H1 (cell line): ENCODE data around the gene GPSM3. TPM values are rescaled to one million over a fixed set of nuclear protein-coding genes. Genes with fewer than 3 reads are reported as not detected.

Experiments
- CTCF ChIA-PET: fragments of 300-600 bp; sonication (Branson Sonifier 250); formaldehyde crosslinking; loops from one replicate; lab custom pipeline; 2021; ENCODE audit not compliant: partially characterized antibody; lab: Charles Lee
- POLR2A ChIA-PET: fragments of 300-600 bp; sonication (Branson Sonifier 250); formaldehyde crosslinking; loops from one replicate; lab custom pipeline; 2021; ENCODE audit warnings: inconsistent platforms; ENCODE audit not compliant: partially characterized antibody; lab: Charles Lee
- DNase-seq, 2 experiments: peaks; one replicate each; pipeline versions ENCODE4 v3.0.0 to v3.0.0-alpha.2; 2010 to 2022; ENCODE audit warnings: low spot score in 2 of 2, low read depth in 1 of 2, mixed read lengths in 1 of 2
- FAIRE-seq: peaks from 2 replicates; lab custom pipeline; 2011; peaks lifted over from hg19 to GRCh38; lab: Jason Lieb, UNC
- H2AFZ ChIP-seq: 2 replicates; pipeline ENCODE4 v1.8.1; 2012; ENCODE audit warnings: low read length, inconsistent platforms
- H2AK5ac ChIP-seq: 2 replicates; pipeline ENCODE4 v1.6.1; 2013; ENCODE audit warnings: low read depth, low read length
- H2BK120ac ChIP-seq: replicated peaks from 2 replicates; pipeline ENCODE3; 2013; ENCODE audit warnings: low read depth, low read length, inconsistent platforms
- H2BK12ac ChIP-seq: 2 replicates; pipeline ENCODE4 v1.6.1; 2013; ENCODE audit warnings: low read depth, low read length
- H2BK15ac ChIP-seq: 2 replicates; pipeline ENCODE4 v1.6.1; 2013; ENCODE audit warnings: low read length
- H2BK20ac ChIP-seq: 2 replicates; pipeline ENCODE4 v1.6.1; 2013; ENCODE audit warnings: low read length
- H2BK5ac ChIP-seq: 2 replicates; pipeline ENCODE4 v1.6.1; 2013; ENCODE audit warnings: low read depth, low read length
- H3K14ac ChIP-seq: 2 replicates; pipeline ENCODE4 v1.6.1; 2013; ENCODE audit warnings: inconsistent platforms; ENCODE audit not compliant: insufficient read length
- H3K18ac ChIP-seq: 2 replicates; pipeline ENCODE4 v1.6.1; 2013; ENCODE audit warnings: low read length; ENCODE audit errors: extremely low read depth
- H3K23ac ChIP-seq: 2 replicates; pipeline ENCODE4 v1.6.1; 2013; ENCODE audit warnings: inconsistent platforms; ENCODE audit not compliant: insufficient read length
- H3K23me2 ChIP-seq: 2 replicates; pipeline ENCODE4 v1.6.1; 2013; ENCODE audit warnings: low read depth, low read length
- H3K27ac ChIP-seq: 2 replicates; pipeline ENCODE4 v1.6.1; 2011; ENCODE audit warnings: low read depth, low read length, inconsistent platforms
- H3K27me3 ChIP-seq, 4 experiments: replicated peaks in 1 of 4; 1 replicate in 1 of 4; 2 replicates in 3 of 4; pipeline versions ENCODE4 v1.6.1 to v1.8.1; 2011 to 2013; ENCODE audit warnings: low read length in 3 of 4, mild to moderate bottlenecking in 3 of 4, inconsistent platforms in 2 of 4, mixed read lengths in 2 of 4, moderate library complexity in 1 of 4; ENCODE audit not compliant: control insufficient read depth in 3 of 4, insufficient read depth in 3 of 4; ENCODE audit errors: extremely low read depth in 1 of 4
- H3K36me3 ChIP-seq, 4 experiments: 2 replicates each; pipeline versions ENCODE4 v1.6.1 to v1.8.1; 2011 to 2013; ENCODE audit warnings: mild to moderate bottlenecking in 4 of 4, low read length in 3 of 4, moderate library complexity in 2 of 4, control low read depth in 1 of 4, inconsistent platforms in 1 of 4; ENCODE audit not compliant: insufficient read depth in 4 of 4, control insufficient read depth in 2 of 4
- H3K4ac ChIP-seq: replicated peaks from 2 replicates; pipeline ENCODE3; 2013; ENCODE audit warnings: low read length, low read depth, mixed read lengths, inconsistent platforms; ENCODE audit not compliant: insufficient read length
- H3K4me1 ChIP-seq, 4 experiments: replicated peaks in 1 of 4; 1 replicate in 1 of 4; 2 replicates in 3 of 4; pipeline versions ENCODE4 v1.6.1 to v1.8.1; 2011 to 2013; ENCODE audit warnings: low read length in 3 of 4, inconsistent platforms in 2 of 4, mixed read lengths in 1 of 4; ENCODE audit not compliant: insufficient read depth in 4 of 4, control insufficient read depth in 3 of 4
- H3K4me2 ChIP-seq, 2 experiments: 2 replicates each; pipeline versions ENCODE4 v1.6.1 to v1.8.1; 2011 to 2013; ENCODE audit warnings: low read depth in 2 of 2, low read length in 2 of 2, control low read depth in 1 of 2, inconsistent platforms in 1 of 2, mild to moderate bottlenecking in 1 of 2; ENCODE audit not compliant: insufficient read depth in 1 of 2
- H3K4me3 ChIP-seq, 4 experiments: fragments of 200-600, 300-600 bp in 1 of 4; sonication (generic), shearing (Covaris generic), sonication (Bioruptor Twin) in 1 of 4; 2 replicates each; pipeline versions ENCODE4 v1.5.1 to v1.8.1; 2011 to 2016; ENCODE audit warnings: low read length in 4 of 4, low read depth in 3 of 4, control low read depth in 2 of 4, inconsistent platforms in 2 of 4, mild to moderate bottlenecking in 2 of 4, mixed read lengths in 1 of 4, moderate library complexity in 1 of 4; ENCODE audit not compliant: insufficient read depth in 2 of 4; ENCODE audit errors: extremely low read depth in 1 of 4
- H3K56ac ChIP-seq: replicated peaks from 2 replicates; pipeline ENCODE3; 2013; ENCODE audit warnings: low read depth, mild to moderate bottlenecking, mixed read lengths, low read length, inconsistent platforms; ENCODE audit not compliant: insufficient read length
- H3K79me1 ChIP-seq: 2 replicates; pipeline ENCODE4 v1.6.1; 2013; ENCODE audit warnings: low read depth, low read length, control low read depth
- H3K79me2 ChIP-seq, 2 experiments: 2 replicates each; pipeline versions ENCODE4 v1.6.1 to v1.8.1; 2012 to 2013; ENCODE audit warnings: low read length in 2 of 2, mild to moderate bottlenecking in 2 of 2, inconsistent platforms in 1 of 2; ENCODE audit not compliant: insufficient read depth in 2 of 2, control insufficient read depth in 1 of 2
- H3K9ac ChIP-seq, 4 experiments: replicated peaks in 1 of 4; 1 replicate in 1 of 4; 2 replicates in 3 of 4; pipeline versions ENCODE4 v1.6.1 to v1.8.1; 2011 to 2013; ENCODE audit warnings: low read depth in 3 of 4, low read length in 3 of 4, control low read depth in 2 of 4, mild to moderate bottlenecking in 2 of 4, moderate library complexity in 2 of 4, inconsistent platforms in 1 of 4; ENCODE audit errors: extremely low read depth in 1 of 4
- H3K9me3 ChIP-seq, 2 experiments: 2 replicates each; pipeline versions ENCODE4 v1.6.1 to v1.8.1; 2012 to 2013; ENCODE audit warnings: mild to moderate bottlenecking in 2 of 2, moderate library complexity in 2 of 2, control low read depth in 1 of 2, inconsistent platforms in 1 of 2, low read depth in 1 of 2, low read length in 1 of 2, mixed read lengths in 1 of 2; ENCODE audit not compliant: insufficient read depth in 2 of 2
- H4K20me1 ChIP-seq, 2 experiments: replicated peaks in 1 of 2; 2 replicates each; pipeline versions ENCODE3 to v1.8.1; 2011 to 2013; ENCODE audit warnings: inconsistent platforms in 2 of 2, low read length in 2 of 2, mild to moderate bottlenecking in 1 of 2; ENCODE audit not compliant: insufficient read depth in 2 of 2, control insufficient read depth in 1 of 2
- H4K5ac ChIP-seq: 2 replicates; pipeline ENCODE4 v1.6.1; 2013; ENCODE audit warnings: low read length, low read depth, mixed read lengths, inconsistent platforms; ENCODE audit not compliant: insufficient read length
- H4K8ac ChIP-seq: 2 replicates; pipeline ENCODE4 v1.8.0; 2013; ENCODE audit warnings: mild to moderate bottlenecking, moderate library complexity, low read length, inconsistent platforms; ENCODE audit not compliant: insufficient read depth; ENCODE audit errors: extremely low read depth
- H4K91ac ChIP-seq: replicated peaks from 2 replicates; pipeline ENCODE3; 2013; ENCODE audit warnings: low read length, mixed read lengths, inconsistent platforms; ENCODE audit not compliant: insufficient read length
- CBX5 ChIP-seq: fragments of 300-800, 300-1000 bp; sonication (generic); IDR thresholded peaks from 2 replicates; pipeline ENCODE4 v1.7.1; 2016; ENCODE audit warnings: antibody characterized with exemption, low read length, low read depth
- CHD2 ChIP-seq: IDR thresholded peaks from 2 replicates; pipeline ENCODE4 v1.6.1; 2012; ENCODE audit warnings: low read length, improper control_type of control experiment
- E2F6 ChIP-seq: IDR thresholded peaks from 2 replicates; pipeline ENCODE4 v1.6.1; 2012; ENCODE audit warnings: inconsistent platforms
- EP300 ChIP-seq, 2 experiments: IDR thresholded peaks; 1 replicate in 1 of 2; 2 replicates in 1 of 2; pipeline ENCODE4 v1.6.1; 2011 to 2012; ENCODE audit warnings: low read depth in 2 of 2, low read length in 2 of 2, mild to moderate bottlenecking in 2 of 2, borderline replicate concordance in 1 of 2, inconsistent platforms in 1 of 2, moderate library complexity in 1 of 2
- EZH2 ChIP-seq: fragments of 200-600 bp; sonication (generic); IDR thresholded peaks from 2 replicates; pipeline ENCODE4 v1.7.1; 2012; ENCODE audit warnings: low read depth, mild to moderate bottlenecking, moderate library complexity, low read length, inconsistent platforms; ENCODE audit not compliant: severe bottlenecking
- HDAC6 ChIP-seq: IDR thresholded peaks from one replicate; pipeline ENCODE4 v1.7.1; 2012; ENCODE audit warnings: low read depth, mild to moderate bottlenecking, inconsistent platforms, low read length, moderate library complexity
- KDM5A ChIP-seq: fragments of 200-600 bp; IDR thresholded peaks from 2 replicates; pipeline ENCODE4 v1.7.1; 2012; ENCODE audit warnings: mild to moderate bottlenecking, low read length, inconsistent platforms, mixed read lengths
- MAFK ChIP-seq: IDR thresholded peaks from 2 replicates; pipeline ENCODE4 v1.6.1; 2012; ENCODE audit warnings: low read depth, mild to moderate bottlenecking, improper control_type of control experiment, low read length
- POLR2A ChIP-seq, 2 experiments: IDR thresholded peaks; 1 replicate in 1 of 2; 2 replicates in 1 of 2; pipeline ENCODE4 v1.6.1; 2011; ENCODE audit warnings: low read depth in 2 of 2, low read length in 2 of 2, mild to moderate bottlenecking in 2 of 2; ENCODE audit errors: control extremely low read depth in 1 of 2
- RNF2 ChIP-seq: fragments of 200-900, 300-1000 bp; sonication (generic); IDR thresholded peaks from 2 replicates; pipeline ENCODE4 v1.7.1; 2016; ENCODE audit warnings: borderline replicate concordance, low read depth, mild to moderate bottlenecking, antibody characterized with exemption, low read length; ENCODE audit not compliant: poor library complexity, severe bottlenecking; ENCODE audit errors: missing control alignments
- SP4 ChIP-seq: IDR thresholded peaks from 2 replicates; pipeline ENCODE4 v1.6.1; 2012; ENCODE audit warnings: low read length, inconsistent platforms
- SRF ChIP-seq: IDR thresholded peaks from 2 replicates; pipeline ENCODE4 v1.6.1; 2011; ENCODE audit warnings: mild to moderate bottlenecking, low read depth, low read length, moderate library complexity
- TEAD4 ChIP-seq: IDR thresholded peaks from 2 replicates; pipeline ENCODE4 v1.6.1; 2012; ENCODE audit warnings: low read depth, low read length, inconsistent platforms, mixed read lengths
- YY1 ChIP-seq: IDR thresholded peaks from 2 replicates; pipeline ENCODE4 v1.6.1; 2011; ENCODE audit warnings: low read depth, mild to moderate bottlenecking, low read length
- WGBS, 2 experiments: shearing (Covaris generic) in 1 of 2; methylation state at CpG; one replicate each; pipeline versions ENCODE4 v1.1.6 to v1.1.7; 2013 to 2015; ENCODE audit warnings: low lambda C conversion rate in 2 of 2, mixed read lengths in 2 of 2, inconsistent platforms in 1 of 2, low coverage in 1 of 2, missing lambda C conversion rate in 1 of 2; ENCODE audit not compliant: insufficient replicate concordance in 2 of 2, insufficient coverage in 1 of 2, insufficient read length in 1 of 2; ENCODE audit errors: extremely low coverage in 1 of 2, missing lambda C conversion rate in 1 of 2; 5-methylcytosine and 5-hydroxymethylcytosine counted together
- polyA plus RNA-seq, 7 experiments: library from polyadenylated mRNA; depleted of rRNA in 3 of 7; stranded (reverse) in 5 of 7; unstranded in 2 of 7; fragments of >200 nt in 5 of 7; fragments of 200-250 nt in 2 of 7; gene quantifications; 1 replicate in 5 of 7; 2 replicates in 1 of 7; 4 replicates in 1 of 7; pipeline versions ENCODE4 v1.2.1 to v1.2.3, GENCODE V29; 2011 to 2013; ENCODE audit warnings: missing spikeins in 2 of 7, mixed read lengths in 2 of 7
- total RNA-seq: library from RNA; stranded (reverse); fragmentation: NEBNext Ultra II Directional; extraction: Animal tissue kit (Norgen Biotek cat#: 25700); gene quantifications from 2 replicates; pipeline ENCODE4 v1.2.1, GENCODE V29; 2021

GPSM3 gene
- total and polyA plus RNA-seq, 2 of the 8 experiments (the other 6 are each of a cell fraction or from before 2014, with no cell fraction given), result 6.6 to 9.8 TPM

- POLR2A ChIA-PET, result interaction anchor here (0.6 to 2.3 kb wide), 8 partner anchors 11 to 613 kb away, joined by 3 to 9 read pairs (median 3); partner anchors contain the start of genes LSM2, PBX2 and PRRT1
- Histone ChIP-seq H3K4me1 (peaks cover 4 to 18% (median 9%) of the 10 kb centered on the region in 4 experiments; a peak in 6 of 7 replicates), H3K23ac (no peak overlapping the region), H3K27ac (no peak overlapping the region), H2AK5ac (no peak overlapping the region), H3K23me2 (peaks cover 6% of the 10 kb centered on the region), H3K4ac (no peak overlapping the region), H2BK12ac (no peak overlapping the region), H2BK5ac (no peak overlapping the region), H3K9me3 (no peaks in the 10 kb centered on the region), H3K4me3 (no peak overlapping the region), H3K14ac (no peak overlapping the region), H3K4me2 (no peak overlapping the region), H4K5ac (no peak overlapping the region), H3K9ac (no peak overlapping the region), H4K8ac (no peak overlapping the region), H3K27me3 (no peaks in the 10 kb centered on the region), H4K20me1 (peaks cover 8 to 11% of the 10 kb centered on the region in 2 experiments), H4K91ac (no peak overlapping the region), H3K36me3 (peaks cover 4 to 41% (median 28%) of the 10 kb centered on the region in 4 experiments), H2BK15ac (no peak overlapping the region), H3K18ac (no peak overlapping the region), H2AFZ (no peak overlapping the region), H3K56ac (no peak overlapping the region), H2BK20ac (no peak overlapping the region), H3K79me1 (peaks cover 4% of the 10 kb centered on the region; the same call in 1 of the 2 replicates), H3K79me2 (peaks cover 13 to 38% of the 10 kb centered on the region in 2 experiments), H2BK120ac (no peak overlapping the region)
- DNase-seq (no peak), FAIRE-seq (no peak)
- WGBS, 2 experiments, result 95% methylated on average over 6 of the region's 6 CpGs; no CpG with 5 or more reads in 1 of the 2 experiments
- CTCF ChIA-PET, result interaction anchor here (0.8 to 2.4 kb wide), 6 partner anchors 17 to 244 kb away, joined by 3 to 7 read pairs (median 4); partner anchors contain the start of gene FKBPL
- TF ChIP-seq POLR2A (IDR thresholded peaks at IDR 0.05; ENCODE audit: control extremely low read depth in 1 of 2, low read depth in 2 of 2, low read length in 2 of 2) (no peak), MAFK (no peak), EZH2 (no peak), HDAC6 (no peak), CHD2 (no peak), SRF (no peak), YY1 (no peak), EP300 (IDR thresholded peaks at IDR 0.05; ENCODE audit: borderline replicate concordance in 1 of 2, low read depth in 2 of 2, low read length in 2 of 2) (no peak), CBX5 (no peak), RNF2 (no peak), SP4 (no peak), TEAD4 (no peak), KDM5A (no peak), E2F6 (no peak)
Observed at GRCh38 chr6:32171234-32171633, 21.2 kb downstream of the GPSM3 start.
